ENCODE data around the gene LRP1B. TPM values are rescaled to one million over a fixed set of nuclear protein-coding genes. Genes with fewer than 3 reads are reported as not detected.

Gene LRP1B
- total and polyA plus RNA-seq, 4 donors: 0.01 to 0.84 (median 0.17) TPM

DNA sequence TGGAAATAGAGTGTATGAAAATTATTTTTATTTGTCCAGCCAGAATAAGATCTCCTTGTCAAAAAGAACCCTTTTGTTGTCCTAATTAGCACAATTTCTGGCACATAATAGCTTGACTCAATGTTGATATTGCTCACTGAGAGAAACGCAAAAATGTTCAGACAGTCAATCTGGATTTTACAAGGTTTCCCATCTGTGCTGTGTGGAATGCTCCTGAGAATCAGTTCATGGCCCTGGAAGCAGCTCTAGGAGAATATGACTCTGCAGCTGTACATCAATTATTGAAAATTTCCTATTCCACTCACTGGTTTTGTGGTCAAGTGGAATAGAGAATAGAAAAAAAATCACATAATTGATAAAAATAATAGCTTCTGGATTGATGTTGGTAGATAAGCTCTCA lies 1767.7 kb downstream of the LRP1B start:
- 85% methylated on average over 1 of the region's 1 CpG for WGBS
- TF ChIP-seq HNF4A (conservative IDR thresholded peaks at IDR 0.05): no peak
- no peak for TF ChIP-seq SP1 (IDR thresholded peaks at IDR 0.05)
- no peak for TF ChIP-seq EGR1 (IDR thresholded peaks at IDR 0.05; ENCODE audit: low read depth in 2 of 2)
- TF ChIP-seq, protein P1, sequence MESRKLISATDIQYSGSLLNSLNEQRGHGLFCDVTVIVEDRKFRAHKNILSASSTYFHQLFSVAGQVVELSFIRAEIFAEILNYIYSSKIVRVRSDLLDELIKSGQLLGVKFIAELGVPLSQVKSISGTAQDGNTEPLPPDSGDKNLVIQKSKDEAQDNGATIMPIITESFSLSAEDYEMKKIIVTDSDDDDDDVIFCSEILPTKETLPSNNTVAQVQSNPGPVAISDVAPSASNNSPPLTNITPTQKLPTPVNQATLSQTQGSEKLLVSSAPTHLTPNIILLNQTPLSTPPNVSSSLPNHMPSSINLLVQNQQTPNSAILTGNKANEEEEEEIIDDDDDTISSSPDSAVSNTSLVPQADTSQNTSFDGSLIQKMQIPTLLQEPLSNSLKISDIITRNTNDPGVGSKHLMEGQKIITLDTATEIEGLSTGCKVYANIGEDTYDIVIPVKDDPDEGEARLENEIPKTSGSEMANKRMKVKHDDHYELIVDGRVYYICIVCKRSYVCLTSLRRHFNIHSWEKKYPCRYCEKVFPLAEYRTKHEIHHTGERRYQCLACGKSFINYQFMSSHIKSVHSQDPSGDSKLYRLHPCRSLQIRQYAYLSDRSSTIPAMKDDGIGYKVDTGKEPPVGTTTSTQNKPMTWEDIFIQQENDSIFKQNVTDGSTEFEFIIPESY (IDR thresholded peaks at IDR 0.05): no peak
- no peak for TF ChIP-seq RXRA (IDR thresholded peaks at IDR 0.05)
- no peak for TF ChIP-seq TAF1 (conservative IDR thresholded peaks at IDR 0.05)
- TF ChIP-seq CTCF (IDR thresholded peaks at IDR 0.05; ENCODE audit: low read depth, low read length, missing input control): no peak
- no peak for TF ChIP-seq FOXA1 (IDR thresholded peaks at IDR 0.05)
- no peak for TF ChIP-seq YY1 (IDR thresholded peaks at IDR 0.05)
- no peak for TF ChIP-seq JUND (IDR thresholded peaks at IDR 0.05)
- TF ChIP-seq, protein P2, sequence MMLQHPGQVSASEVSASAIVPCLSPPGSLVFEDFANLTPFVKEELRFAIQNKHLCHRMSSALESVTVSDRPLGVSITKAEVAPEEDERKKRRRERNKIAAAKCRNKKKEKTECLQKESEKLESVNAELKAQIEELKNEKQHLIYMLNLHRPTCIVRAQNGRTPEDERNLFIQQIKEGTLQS (IDR thresholded peaks at IDR 0.05): no peak
- TF ChIP-seq, protein P3, sequence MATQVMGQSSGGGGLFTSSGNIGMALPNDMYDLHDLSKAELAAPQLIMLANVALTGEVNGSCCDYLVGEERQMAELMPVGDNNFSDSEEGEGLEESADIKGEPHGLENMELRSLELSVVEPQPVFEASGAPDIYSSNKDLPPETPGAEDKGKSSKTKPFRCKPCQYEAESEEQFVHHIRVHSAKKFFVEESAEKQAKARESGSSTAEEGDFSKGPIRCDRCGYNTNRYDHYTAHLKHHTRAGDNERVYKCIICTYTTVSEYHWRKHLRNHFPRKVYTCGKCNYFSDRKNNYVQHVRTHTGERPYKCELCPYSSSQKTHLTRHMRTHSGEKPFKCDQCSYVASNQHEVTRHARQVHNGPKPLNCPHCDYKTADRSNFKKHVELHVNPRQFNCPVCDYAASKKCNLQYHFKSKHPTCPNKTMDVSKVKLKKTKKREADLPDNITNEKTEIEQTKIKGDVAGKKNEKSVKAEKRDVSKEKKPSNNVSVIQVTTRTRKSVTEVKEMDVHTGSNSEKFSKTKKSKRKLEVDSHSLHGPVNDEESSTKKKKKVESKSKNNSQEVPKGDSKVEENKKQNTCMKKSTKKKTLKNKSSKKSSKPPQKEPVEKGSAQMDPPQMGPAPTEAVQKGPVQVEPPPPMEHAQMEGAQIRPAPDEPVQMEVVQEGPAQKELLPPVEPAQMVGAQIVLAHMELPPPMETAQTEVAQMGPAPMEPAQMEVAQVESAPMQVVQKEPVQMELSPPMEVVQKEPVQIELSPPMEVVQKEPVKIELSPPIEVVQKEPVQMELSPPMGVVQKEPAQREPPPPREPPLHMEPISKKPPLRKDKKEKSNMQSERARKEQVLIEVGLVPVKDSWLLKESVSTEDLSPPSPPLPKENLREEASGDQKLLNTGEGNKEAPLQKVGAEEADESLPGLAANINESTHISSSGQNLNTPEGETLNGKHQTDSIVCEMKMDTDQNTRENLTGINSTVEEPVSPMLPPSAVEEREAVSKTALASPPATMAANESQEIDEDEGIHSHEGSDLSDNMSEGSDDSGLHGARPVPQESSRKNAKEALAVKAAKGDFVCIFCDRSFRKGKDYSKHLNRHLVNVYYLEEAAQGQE (IDR thresholded peaks at IDR 0.05): no peak
- TF ChIP-seq FOXA2 (IDR thresholded peaks at IDR 0.05): no peak
- H3K27ac ChIP-seq (ENCODE audit: low read depth in 1 of 2, low read length in 2 of 2): no peak overlapping the region
- H3K9me3 ChIP-seq (ENCODE audit: control insufficient read depth in 4 of 4, low read length in 3 of 4): no peaks in the 10 kb centered on the region
- no peak overlapping the region for H3K4me3 ChIP-seq (ENCODE audit: low read depth in 1 of 3, low read length in 3 of 3)
- no peak for DNase-seq (ENCODE audit: low spot score)
- H3K36me3 ChIP-seq (ENCODE audit: control insufficient read depth in 4 of 4, insufficient read depth in 3 of 4, low read depth in 1 of 4, low read length in 3 of 4): no peaks in the 10 kb centered on the region
- H3K9ac ChIP-seq (ENCODE audit: low read depth in 1 of 2, low read length in 2 of 2): no peak overlapping the region
- H3K4me1 ChIP-seq (ENCODE audit: control insufficient read depth in 4 of 4, insufficient read depth in 4 of 4, low read length in 3 of 4): no peaks in the 10 kb centered on the region
- H3K27me3 ChIP-seq (ENCODE audit: control insufficient read depth in 4 of 4, insufficient read depth in 4 of 4, low read length in 3 of 4): no peaks in the 10 kb centered on the region

DNA sequence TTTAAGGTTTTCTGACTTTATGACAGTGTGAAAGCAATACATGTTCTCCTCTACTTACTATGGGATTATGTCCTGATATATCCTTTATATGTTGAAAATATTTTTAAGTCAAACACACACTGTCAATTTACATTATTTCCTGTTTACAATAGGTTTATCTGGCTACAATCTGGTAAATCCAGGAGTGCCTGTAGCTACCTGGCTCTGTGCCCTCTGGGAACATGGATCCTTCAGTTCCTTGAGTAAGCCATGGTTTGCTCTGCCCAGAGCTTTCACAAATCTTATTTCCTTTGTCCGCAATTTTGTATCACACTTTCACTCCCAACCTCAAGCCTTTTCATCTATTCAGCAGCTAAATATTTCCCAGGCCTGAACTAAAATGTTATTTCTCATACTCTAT lies 1768.5 kb downstream of the LRP1B start:
- no peak for TF ChIP-seq HNF4G (IDR thresholded peaks at IDR 0.05)
- no peaks in the 10 kb centered on the region for H3K9me3 ChIP-seq (ENCODE audit: control insufficient read depth in 4 of 4, low read length in 3 of 4)
- no peaks in the 10 kb centered on the region for H3K36me3 ChIP-seq (ENCODE audit: control insufficient read depth in 4 of 4, insufficient read depth in 3 of 4, low read depth in 1 of 4, low read length in 3 of 4)
- H3K9ac ChIP-seq (ENCODE audit: low read depth in 1 of 2, low read length in 2 of 2): no peak overlapping the region
- WGBS: 95% methylated on average over 1 of the region's 1 CpG
- no peak for DNase-seq (ENCODE audit: low spot score)
- H3K27ac ChIP-seq (ENCODE audit: low read depth in 1 of 2, low read length in 2 of 2): no peak overlapping the region
- no peaks in the 10 kb centered on the region for H3K27me3 ChIP-seq (ENCODE audit: control insufficient read depth in 4 of 4, insufficient read depth in 4 of 4, low read length in 3 of 4)
- no peaks in the 10 kb centered on the region for H3K4me1 ChIP-seq (ENCODE audit: control insufficient read depth in 4 of 4, insufficient read depth in 4 of 4, low read length in 3 of 4)
- H3K4me3 ChIP-seq (ENCODE audit: low read depth in 1 of 3, low read length in 3 of 3): no peak overlapping the region
